ENCODE data around the gene PLIN4.
A peak's percentile ranks its signal among the peaks of the same experiment; 100 is the strongest.

Gene PLIN4, protein sequence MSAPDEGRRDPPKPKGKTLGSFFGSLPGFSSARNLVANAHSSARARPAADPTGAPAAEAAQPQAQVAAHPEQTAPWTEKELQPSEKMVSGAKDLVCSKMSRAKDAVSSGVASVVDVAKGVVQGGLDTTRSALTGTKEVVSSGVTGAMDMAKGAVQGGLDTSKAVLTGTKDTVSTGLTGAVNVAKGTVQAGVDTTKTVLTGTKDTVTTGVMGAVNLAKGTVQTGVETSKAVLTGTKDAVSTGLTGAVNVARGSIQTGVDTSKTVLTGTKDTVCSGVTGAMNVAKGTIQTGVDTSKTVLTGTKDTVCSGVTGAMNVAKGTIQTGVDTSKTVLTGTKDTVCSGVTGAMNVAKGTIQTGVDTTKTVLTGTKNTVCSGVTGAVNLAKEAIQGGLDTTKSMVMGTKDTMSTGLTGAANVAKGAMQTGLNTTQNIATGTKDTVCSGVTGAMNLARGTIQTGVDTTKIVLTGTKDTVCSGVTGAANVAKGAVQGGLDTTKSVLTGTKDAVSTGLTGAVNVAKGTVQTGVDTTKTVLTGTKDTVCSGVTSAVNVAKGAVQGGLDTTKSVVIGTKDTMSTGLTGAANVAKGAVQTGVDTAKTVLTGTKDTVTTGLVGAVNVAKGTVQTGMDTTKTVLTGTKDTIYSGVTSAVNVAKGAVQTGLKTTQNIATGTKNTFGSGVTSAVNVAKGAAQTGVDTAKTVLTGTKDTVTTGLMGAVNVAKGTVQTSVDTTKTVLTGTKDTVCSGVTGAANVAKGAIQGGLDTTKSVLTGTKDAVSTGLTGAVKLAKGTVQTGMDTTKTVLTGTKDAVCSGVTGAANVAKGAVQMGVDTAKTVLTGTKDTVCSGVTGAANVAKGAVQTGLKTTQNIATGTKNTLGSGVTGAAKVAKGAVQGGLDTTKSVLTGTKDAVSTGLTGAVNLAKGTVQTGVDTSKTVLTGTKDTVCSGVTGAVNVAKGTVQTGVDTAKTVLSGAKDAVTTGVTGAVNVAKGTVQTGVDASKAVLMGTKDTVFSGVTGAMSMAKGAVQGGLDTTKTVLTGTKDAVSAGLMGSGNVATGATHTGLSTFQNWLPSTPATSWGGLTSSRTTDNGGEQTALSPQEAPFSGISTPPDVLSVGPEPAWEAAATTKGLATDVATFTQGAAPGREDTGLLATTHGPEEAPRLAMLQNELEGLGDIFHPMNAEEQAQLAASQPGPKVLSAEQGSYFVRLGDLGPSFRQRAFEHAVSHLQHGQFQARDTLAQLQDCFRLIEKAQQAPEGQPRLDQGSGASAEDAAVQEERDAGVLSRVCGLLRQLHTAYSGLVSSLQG (N-terminal part only)

DNA sequence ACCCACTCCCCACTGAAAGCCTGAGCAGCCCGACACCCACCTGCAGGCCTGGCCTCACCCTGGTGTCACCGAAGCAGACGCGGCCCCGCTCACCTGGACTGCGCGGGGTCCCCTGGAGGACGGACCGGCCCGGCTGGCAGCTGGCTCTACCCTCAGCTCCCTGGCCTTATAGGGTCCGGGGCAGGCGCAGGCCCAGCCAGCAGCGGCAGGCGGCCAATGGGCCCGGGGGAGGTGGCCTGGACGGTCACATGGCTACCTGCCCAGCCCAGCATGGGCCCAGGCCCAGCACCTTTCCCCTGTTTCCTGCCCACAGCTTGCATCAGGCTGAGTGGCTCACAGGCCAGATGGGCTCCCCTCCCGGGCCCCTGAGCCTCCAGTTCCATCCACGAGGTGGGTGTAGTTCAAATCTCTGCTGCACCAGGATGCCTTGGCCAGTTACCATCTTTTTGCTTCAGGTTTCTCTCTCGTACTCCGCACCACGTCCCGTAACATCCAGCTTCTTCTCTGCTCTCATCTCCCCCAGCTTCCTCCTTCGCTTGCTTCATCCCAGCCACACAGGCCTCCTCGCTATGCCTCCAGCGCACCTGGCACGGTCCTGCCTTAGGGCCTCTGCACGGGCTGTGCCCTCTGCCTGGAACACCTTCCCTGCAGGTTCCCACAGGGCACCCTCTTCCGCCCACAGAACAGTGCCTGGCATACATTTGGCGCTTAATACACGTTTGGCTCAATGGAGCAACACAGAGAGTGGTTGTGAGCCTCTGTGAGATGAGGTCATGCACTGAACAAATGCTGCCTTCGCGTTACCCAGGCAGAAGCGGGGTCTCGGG is at the start of gene PLIN4:
Gene PLIN4 (minus strand): TSS at position 142 of the 827 bp plus-strand sequence. CDS start 214 bp downstream, outside the sequence.
- no peak for TF ChIP-seq ESRRG (CRISPR knock-in tag; IDR thresholded peaks at IDR 0.05)
- no peak for TF ChIP-seq OSR1 (CRISPR knock-in tag; IDR thresholded peaks at IDR 0.05)
- TF ChIP-seq, protein P1, sequence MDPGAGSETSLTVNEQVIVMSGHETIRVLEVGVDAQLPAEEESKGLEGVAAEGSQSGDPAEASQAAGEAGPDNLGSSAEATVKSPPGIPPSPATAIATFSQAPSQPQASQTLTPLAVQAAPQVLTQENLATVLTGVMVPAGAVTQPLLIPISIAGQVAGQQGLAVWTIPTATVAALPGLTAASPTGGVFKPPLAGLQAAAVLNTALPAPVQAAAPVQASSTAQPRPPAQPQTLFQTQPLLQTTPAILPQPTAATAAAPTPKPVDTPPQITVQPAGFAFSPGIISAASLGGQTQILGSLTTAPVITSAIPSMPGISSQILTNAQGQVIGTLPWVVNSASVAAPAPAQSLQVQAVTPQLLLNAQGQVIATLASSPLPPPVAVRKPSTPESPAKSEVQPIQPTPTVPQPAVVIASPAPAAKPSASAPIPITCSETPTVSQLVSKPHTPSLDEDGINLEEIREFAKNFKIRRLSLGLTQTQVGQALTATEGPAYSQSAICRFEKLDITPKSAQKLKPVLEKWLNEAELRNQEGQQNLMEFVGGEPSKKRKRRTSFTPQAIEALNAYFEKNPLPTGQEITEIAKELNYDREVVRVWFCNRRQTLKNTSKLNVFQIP (CRISPR knock-in tag; IDR thresholded peaks at IDR 0.05; ENCODE audit: borderline replicate concordance, low read depth), result no peak
- no peak for TF ChIP-seq ZNF70 (CRISPR knock-in tag; IDR thresholded peaks at IDR 0.05)
- TF ChIP-seq, protein P2, sequence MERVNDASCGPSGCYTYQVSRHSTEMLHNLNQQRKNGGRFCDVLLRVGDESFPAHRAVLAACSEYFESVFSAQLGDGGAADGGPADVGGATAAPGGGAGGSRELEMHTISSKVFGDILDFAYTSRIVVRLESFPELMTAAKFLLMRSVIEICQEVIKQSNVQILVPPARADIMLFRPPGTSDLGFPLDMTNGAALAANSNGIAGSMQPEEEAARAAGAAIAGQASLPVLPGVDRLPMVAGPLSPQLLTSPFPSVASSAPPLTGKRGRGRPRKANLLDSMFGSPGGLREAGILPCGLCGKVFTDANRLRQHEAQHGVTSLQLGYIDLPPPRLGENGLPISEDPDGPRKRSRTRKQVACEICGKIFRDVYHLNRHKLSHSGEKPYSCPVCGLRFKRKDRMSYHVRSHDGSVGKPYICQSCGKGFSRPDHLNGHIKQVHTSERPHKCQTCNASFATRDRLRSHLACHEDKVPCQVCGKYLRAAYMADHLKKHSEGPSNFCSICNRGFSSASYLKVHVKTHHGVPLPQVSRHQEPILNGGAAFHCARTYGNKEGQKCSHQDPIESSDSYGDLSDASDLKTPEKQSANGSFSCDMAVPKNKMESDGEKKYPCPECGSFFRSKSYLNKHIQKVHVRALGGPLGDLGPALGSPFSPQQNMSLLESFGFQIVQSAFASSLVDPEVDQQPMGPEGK (CRISPR knock-in tag; IDR thresholded peaks at IDR 0.05; ENCODE audit: borderline replicate concordance), result no peak
- no peak for TF ChIP-seq RARB (CRISPR knock-in tag; IDR thresholded peaks at IDR 0.05)
- no peak for TF ChIP-seq ZC3H10 (CRISPR knock-in tag; IDR thresholded peaks at IDR 0.05)
- no peak for TF ChIP-seq ZFP3 (CRISPR knock-in tag; IDR thresholded peaks at IDR 0.05)
- no peak for TF ChIP-seq ZFP30 (CRISPR knock-in tag; IDR thresholded peaks at IDR 0.05)
- TF ChIP-seq SNAI2 (CRISPR knock-in tag; IDR thresholded peaks at IDR 0.05), result no peak
- TF ChIP-seq, protein P3, sequence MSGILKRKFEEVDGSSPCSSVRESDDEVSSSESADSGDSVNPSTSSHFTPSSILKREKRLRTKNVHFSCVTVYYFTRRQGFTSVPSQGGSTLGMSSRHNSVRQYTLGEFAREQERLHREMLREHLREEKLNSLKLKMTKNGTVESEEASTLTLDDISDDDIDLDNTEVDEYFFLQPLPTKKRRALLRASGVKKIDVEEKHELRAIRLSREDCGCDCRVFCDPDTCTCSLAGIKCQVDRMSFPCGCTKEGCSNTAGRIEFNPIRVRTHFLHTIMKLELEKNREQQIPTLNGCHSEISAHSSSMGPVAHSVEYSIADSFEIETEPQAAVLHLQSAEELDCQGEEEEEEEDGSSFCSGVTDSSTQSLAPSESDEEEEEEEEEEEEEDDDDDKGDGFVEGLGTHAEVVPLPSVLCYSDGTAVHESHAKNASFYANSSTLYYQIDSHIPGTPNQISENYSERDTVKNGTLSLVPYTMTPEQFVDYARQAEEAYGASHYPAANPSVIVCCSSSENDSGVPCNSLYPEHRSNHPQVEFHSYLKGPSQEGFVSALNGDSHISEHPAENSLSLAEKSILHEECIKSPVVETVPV (CRISPR knock-in tag; IDR thresholded peaks at IDR 0.05), result no peak
- no peak for TF ChIP-seq ZNF8 (CRISPR knock-in tag; IDR thresholded peaks at IDR 0.05)
- no peak for TF ChIP-seq PPARA (CRISPR knock-in tag; IDR thresholded peaks at IDR 0.05; ENCODE audit: borderline replicate concordance)
- no peak for TF ChIP-seq ISL1 (CRISPR knock-in tag; IDR thresholded peaks at IDR 0.05)
- TF ChIP-seq, protein P4, sequence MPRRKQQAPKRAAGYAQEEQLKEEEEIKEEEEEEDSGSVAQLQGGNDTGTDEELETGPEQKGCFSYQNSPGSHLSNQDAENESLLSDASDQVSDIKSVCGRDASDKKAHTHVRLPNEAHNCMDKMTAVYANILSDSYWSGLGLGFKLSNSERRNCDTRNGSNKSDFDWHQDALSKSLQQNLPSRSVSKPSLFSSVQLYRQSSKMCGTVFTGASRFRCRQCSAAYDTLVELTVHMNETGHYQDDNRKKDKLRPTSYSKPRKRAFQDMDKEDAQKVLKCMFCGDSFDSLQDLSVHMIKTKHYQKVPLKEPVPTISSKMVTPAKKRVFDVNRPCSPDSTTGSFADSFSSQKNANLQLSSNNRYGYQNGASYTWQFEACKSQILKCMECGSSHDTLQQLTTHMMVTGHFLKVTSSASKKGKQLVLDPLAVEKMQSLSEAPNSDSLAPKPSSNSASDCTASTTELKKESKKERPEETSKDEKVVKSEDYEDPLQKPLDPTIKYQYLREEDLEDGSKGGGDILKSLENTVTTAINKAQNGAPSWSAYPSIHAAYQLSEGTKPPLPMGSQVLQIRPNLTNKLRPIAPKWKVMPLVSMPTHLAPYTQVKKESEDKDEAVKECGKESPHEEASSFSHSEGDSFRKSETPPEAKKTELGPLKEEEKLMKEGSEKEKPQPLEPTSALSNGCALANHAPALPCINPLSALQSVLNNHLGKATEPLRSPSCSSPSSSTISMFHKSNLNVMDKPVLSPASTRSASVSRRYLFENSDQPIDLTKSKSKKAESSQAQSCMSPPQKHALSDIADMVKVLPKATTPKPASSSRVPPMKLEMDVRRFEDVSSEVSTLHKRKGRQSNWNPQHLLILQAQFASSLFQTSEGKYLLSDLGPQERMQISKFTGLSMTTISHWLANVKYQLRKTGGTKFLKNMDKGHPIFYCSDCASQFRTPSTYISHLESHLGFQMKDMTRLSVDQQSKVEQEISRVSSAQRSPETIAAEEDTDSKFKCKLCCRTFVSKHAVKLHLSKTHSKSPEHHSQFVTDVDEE (CRISPR knock-in tag; IDR thresholded peaks at IDR 0.05), result no peak
- no peak for TF ChIP-seq ARNTL (CRISPR knock-in tag; IDR thresholded peaks at IDR 0.05; ENCODE audit: borderline replicate concordance, low read depth)
- TF ChIP-seq TOX (CRISPR knock-in tag; IDR thresholded peaks at IDR 0.05; ENCODE audit: borderline replicate concordance), result no peak
- TF ChIP-seq ZNF565 (CRISPR knock-in tag; conservative IDR thresholded peaks at IDR 0.05; ENCODE audit: low read depth), result no peak
- TF ChIP-seq TCF4 (CRISPR knock-in tag; IDR thresholded peaks at IDR 0.05; ENCODE audit: borderline replicate concordance), result no peak
- TF ChIP-seq, protein P5, sequence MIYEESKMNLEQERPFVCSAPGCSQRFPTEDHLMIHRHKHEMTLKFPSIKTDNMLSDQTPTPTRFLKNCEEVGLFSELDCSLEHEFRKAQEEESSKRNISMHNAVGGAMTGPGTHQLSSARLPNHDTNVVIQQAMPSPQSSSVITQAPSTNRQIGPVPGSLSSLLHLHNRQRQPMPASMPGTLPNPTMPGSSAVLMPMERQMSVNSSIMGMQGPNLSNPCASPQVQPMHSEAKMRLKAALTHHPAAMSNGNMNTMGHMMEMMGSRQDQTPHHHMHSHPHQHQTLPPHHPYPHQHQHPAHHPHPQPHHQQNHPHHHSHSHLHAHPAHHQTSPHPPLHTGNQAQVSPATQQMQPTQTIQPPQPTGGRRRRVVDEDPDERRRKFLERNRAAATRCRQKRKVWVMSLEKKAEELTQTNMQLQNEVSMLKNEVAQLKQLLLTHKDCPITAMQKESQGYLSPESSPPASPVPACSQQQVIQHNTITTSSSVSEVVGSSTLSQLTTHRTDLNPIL (CRISPR knock-in tag; IDR thresholded peaks at IDR 0.05; ENCODE audit: low read depth), result no peak
- ATAC-seq, result peak; percentile 18; the same call in 1 of the 3 replicates
